ENCODE data around the gene POLG2. TPM values are rescaled to one million over a fixed set of nuclear protein-coding genes. Genes with fewer than 3 reads are reported as not detected.

Gene POLG2
- polyA plus RNA-seq, 2 of the 4 experiments (the other 2 are of a cell fraction): 26.3 to 31.3 TPM

DNA sequence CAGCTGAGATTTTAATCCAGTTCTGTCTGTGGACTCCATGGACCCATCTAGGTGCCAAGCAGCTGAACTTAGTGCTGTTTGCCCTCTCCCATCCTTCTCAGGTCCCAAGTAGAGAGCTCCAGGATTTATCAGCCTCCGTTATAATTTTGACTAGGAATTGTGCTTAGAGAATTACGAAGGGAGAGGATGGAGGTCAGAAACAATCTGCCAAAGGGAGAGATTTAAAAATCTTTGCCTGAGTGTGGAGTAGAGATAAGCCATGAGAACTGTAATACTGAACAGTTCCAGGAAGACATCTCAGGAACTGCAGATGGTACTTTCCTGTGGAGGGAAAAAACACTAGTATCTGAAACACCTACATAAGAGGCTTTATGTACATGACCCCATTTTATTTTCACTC lies 36.9 kb upstream of the POLG2 start:
- DNase-seq (ENCODE audit: low read depth in 1 of 2, low spot score in 1 of 2) (no peak), ATAC-seq (peak in 1 of 2 experiments; percentile 8; a peak in 1 of 6 replicates), FAIRE-seq (no peak)
- ChIA-PET POLR2A (interaction anchor here (1.3 to 1.9 kb wide), 3 partner anchors 8 to 28 kb away, joined by 3 to 7 read pairs (median 4); partner anchors contain the start of genes CEP95 and DDX5), CTCF (interaction anchor here (0.7 to 1.9 kb wide), 12 partner anchors 9 to 116 kb away, joined by 3 to 7 read pairs (median 3); partner anchors contain the start of genes CEP95 and DDX5)
- Histone ChIP-seq H3K9me3 (no peaks in the 10 kb centered on the region), H3K4me3 (no peak overlapping the region), H3K27ac (no peak overlapping the region), H3K4me1 (no peaks in the 10 kb centered on the region), H3K4me2 (no peak overlapping the region)
- WGBS (ENCODE audit: missing lambda C conversion rate): 92% methylated on average over 2 of the region's 2 CpGs
- no peak for TF ChIP-seq RAD21 (conservative IDR thresholded peaks at IDR 0.05 in 1 of 2, IDR thresholded peaks at IDR 0.05 in 1 of 2)
- no peak for TF ChIP-seq EHF (CRISPR knock-in tag; IDR thresholded peaks at IDR 0.05)
- no peak for TF ChIP-seq CHD2 (IDR thresholded peaks at IDR 0.05; ENCODE audit: low read length, partially characterized antibody)
- TF ChIP-seq RARB (CRISPR knock-in tag; IDR thresholded peaks at IDR 0.05): no peak
- no peak for TF ChIP-seq RNF2 (IDR thresholded peaks at IDR 0.05; ENCODE audit: borderline replicate concordance, low read depth)
- TF ChIP-seq CBX2 (IDR thresholded peaks at IDR 0.05; ENCODE audit: borderline replicate concordance, low read depth): no peak
- TF ChIP-seq, protein P1, sequence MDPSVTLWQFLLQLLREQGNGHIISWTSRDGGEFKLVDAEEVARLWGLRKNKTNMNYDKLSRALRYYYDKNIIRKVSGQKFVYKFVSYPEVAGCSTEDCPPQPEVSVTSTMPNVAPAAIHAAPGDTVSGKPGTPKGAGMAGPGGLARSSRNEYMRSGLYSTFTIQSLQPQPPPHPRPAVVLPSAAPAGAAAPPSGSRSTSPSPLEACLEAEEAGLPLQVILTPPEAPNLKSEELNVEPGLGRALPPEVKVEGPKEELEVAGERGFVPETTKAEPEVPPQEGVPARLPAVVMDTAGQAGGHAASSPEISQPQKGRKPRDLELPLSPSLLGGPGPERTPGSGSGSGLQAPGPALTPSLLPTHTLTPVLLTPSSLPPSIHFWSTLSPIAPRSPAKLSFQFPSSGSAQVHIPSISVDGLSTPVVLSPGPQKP (IDR thresholded peaks at IDR 0.05; ENCODE audit: low read depth, low read length): no peak
- no peak for TF ChIP-seq CBX8 (IDR thresholded peaks at IDR 0.05)
- TF ChIP-seq, protein P2, sequence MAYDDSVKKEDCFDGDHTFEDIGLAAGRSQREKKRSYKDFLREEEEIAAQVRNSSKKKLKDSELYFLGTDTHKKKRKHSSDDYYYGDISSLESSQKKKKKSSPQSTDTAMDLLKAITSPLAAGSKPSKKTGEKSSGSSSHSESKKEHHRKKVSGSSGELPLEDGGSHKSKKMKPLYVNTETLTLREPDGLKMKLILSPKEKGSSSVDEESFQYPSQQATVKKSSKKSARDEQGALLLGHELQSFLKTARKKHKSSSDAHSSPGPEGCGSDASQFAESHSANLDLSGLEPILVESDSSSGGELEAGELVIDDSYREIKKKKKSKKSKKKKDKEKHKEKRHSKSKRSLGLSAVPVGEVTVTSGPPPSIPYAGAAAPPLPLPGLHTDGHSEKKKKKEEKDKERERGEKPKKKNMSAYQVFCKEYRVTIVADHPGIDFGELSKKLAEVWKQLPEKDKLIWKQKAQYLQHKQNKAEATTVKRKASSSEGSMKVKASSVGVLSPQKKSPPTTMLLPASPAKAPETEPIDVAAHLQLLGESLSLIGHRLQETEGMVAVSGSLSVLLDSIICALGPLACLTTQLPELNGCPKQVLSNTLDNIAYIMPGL (CRISPR knock-in tag; IDR thresholded peaks at IDR 0.05; ENCODE audit: borderline replicate concordance): no peak
- TF ChIP-seq, protein P3, sequence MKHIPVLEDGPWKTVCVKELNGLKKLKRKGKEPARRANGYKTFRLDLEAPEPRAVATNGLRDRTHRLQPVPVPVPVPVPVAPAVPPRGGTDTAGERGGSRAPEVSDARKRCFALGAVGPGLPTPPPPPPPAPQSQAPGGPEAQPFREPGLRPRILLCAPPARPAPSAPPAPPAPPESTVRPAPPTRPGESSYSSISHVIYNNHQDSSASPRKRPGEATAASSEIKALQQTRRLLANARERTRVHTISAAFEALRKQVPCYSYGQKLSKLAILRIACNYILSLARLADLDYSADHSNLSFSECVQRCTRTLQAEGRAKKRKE (CRISPR knock-in tag; IDR thresholded peaks at IDR 0.05; ENCODE audit: low read depth): no peak
- no peak for TF ChIP-seq POLR2AphosphoS2 (conservative IDR thresholded peaks at IDR 0.05; ENCODE audit: low read length)
- no peak for TF ChIP-seq NR3C1 (IDR thresholded peaks at IDR 0.05)
- TF ChIP-seq, protein P4, sequence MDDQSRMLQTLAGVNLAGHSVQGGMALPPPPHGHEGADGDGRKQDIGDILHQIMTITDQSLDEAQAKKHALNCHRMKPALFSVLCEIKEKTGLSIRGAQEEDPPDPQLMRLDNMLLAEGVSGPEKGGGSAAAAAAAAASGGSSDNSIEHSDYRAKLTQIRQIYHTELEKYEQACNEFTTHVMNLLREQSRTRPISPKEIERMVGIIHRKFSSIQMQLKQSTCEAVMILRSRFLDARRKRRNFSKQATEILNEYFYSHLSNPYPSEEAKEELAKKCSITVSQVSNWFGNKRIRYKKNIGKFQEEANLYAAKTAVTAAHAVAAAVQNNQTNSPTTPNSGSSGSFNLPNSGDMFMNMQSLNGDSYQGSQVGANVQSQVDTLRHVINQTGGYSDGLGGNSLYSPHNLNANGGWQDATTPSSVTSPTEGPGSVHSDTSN (IDR thresholded peaks at IDR 0.05): no peak
- no peak for TF ChIP-seq MYC (IDR thresholded peaks at IDR 0.05; ENCODE audit: borderline replicate concordance, low read length)
- TF ChIP-seq KDM1A (IDR thresholded peaks at IDR 0.05; ENCODE audit: low read depth): no peak
- no peak for TF ChIP-seq ESRRA (IDR thresholded peaks at IDR 0.05; ENCODE audit: borderline replicate concordance, low read length)
- TF ChIP-seq ZC3H11A (IDR thresholded peaks at IDR 0.05): no peak

DNA sequence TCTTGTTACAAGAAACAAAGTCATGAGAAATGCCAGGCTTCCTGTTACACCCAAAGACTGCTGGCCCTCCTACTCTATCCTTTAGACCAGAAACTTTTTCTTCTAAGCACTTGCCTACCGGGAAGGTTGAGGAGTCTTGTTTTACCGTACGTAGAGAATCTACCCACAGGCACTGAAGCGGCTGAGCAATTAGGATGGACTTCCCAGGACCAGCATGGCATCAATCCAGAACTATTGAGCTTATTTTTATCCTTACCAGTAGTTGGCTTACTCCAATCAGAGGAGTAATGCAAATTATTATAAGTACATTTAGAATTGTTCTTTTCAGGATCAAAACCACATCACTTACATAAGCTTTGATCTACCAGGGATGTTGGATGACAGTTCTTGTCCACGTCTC lies 35.6 kb upstream of the POLG2 start:
- Histone ChIP-seq H3K27ac (no peak overlapping the region), H3K4me3 (no peak overlapping the region), H3K4me1 (no peaks in the 10 kb centered on the region), H3K9me3 (no peaks in the 10 kb centered on the region), H3K4me2 (no peak overlapping the region)
- CTCF ChIA-PET: interaction anchor here (0.9 to 1.9 kb wide), 6 partner anchors 10 to 117 kb away, joined by 3 to 9 read pairs (median 5); no protein-coding TSS in a partner anchor
- ATAC-seq (no peak), DNase-seq (ENCODE audit: low read depth in 1 of 2, low spot score in 1 of 2) (no peak), FAIRE-seq (peak; percentile 13)
- POLR2A ChIA-PET: interaction anchor here (1.9 kb wide), 1 partner anchor 27 kb away, joined by 7 read pairs; the partner anchor contains the start of gene DDX5
- WGBS (ENCODE audit: missing lambda C conversion rate): 95% methylated on average over 5 of the region's 5 CpGs
- TF ChIP-seq JUN (IDR thresholded peaks at IDR 0.05): no peak
- TF ChIP-seq RCOR1 (IDR thresholded peaks at IDR 0.05; ENCODE audit: low read depth, low read length): no peak
- TF ChIP-seq PHF8 (IDR thresholded peaks at IDR 0.05; ENCODE audit: borderline replicate concordance, low read depth): no peak
- TF ChIP-seq FOSL2 (IDR thresholded peaks at IDR 0.05): no peak
- no peak for TF ChIP-seq FOSL2 (CRISPR knock-in tag; IDR thresholded peaks at IDR 0.05)
- TF ChIP-seq, protein P3 (CRISPR knock-in tag; IDR thresholded peaks at IDR 0.05; ENCODE audit: low read depth): no peak
- TF ChIP-seq CEBPB (IDR thresholded peaks at IDR 0.05): no peak
- TF ChIP-seq FOXS1 (CRISPR knock-in tag; IDR thresholded peaks at IDR 0.05): no peak
- TF ChIP-seq ZNF302 (CRISPR knock-in tag; IDR thresholded peaks at IDR 0.05): no peak
- TF ChIP-seq MYC (IDR thresholded peaks at IDR 0.05; ENCODE audit: borderline replicate concordance, low read length): no peak
- TF ChIP-seq CBX2 (IDR thresholded peaks at IDR 0.05; ENCODE audit: borderline replicate concordance, low read depth): no peak
- TF ChIP-seq NPAS2 (CRISPR knock-in tag; IDR thresholded peaks at IDR 0.05; ENCODE audit: borderline replicate concordance): no peak
- TF ChIP-seq MAZ (IDR thresholded peaks at IDR 0.05; ENCODE audit: borderline replicate concordance, low read depth, low read length): no peak
- no peak for TF ChIP-seq RNF2 (IDR thresholded peaks at IDR 0.05; ENCODE audit: borderline replicate concordance, low read depth)
